Measurements from ENCODE around the gene TDRD7.

TDRD7 gene

DNA sequence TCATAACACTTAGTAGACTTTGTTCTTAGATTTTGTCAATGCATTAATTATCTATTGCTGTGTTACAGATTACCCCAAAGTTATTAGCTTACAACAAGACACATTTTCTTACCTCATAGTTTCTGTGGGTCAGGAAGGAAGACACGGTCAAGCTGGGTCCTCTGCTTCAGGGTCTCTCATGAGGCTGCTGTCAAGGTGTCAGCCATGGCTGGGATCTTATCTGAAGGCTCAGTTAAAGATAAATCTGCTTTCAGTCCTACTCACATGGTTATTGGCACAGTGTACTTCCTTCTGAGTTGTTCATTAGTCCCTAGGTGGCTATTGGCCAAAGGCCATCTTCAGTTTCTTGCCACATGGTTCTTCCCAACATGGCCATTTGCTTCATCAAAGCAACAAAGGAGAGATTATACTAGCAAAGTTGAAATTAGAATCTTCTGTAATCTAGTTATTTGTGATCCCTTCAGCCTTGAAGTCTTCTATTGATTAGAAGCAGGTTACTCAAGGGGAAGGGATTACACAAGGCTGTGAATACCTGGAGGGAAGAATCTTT, 25.2 kb downstream of the TDRD7 start:
- Histone ChIP-seq H3K14ac (ENCODE audit: low read length) (no peak overlapping the region), H2AK5ac (ENCODE audit: low read length) (no peak overlapping the region), H2BK5ac (ENCODE audit: low read depth, low read length, poor library complexity) (no peak overlapping the region), H2AFZ (ENCODE audit: insufficient read depth, low read length, poor library complexity) (no peak overlapping the region), H4K12ac (ENCODE audit: low read depth, low read length) (no peak overlapping the region), H3K36me3 (ENCODE audit: control insufficient read depth in 1 of 2, insufficient read depth in 2 of 2, low read length in 2 of 2) (no peaks in the 10 kb centered on the region), H3K79me1 (ENCODE audit: low read length) (no peaks in the 10 kb centered on the region), H2BK12ac (ENCODE audit: low read length) (no peak overlapping the region), H3K4me2 (ENCODE audit: low read length) (no peak overlapping the region), H3K4me3 (ENCODE audit: low read depth, low read length) (no peak overlapping the region), H3K4me1 (ENCODE audit: control insufficient read depth in 1 of 2, insufficient read depth in 2 of 2, low read length in 2 of 2) (no peaks in the 10 kb centered on the region), H4K8ac (ENCODE audit: low read depth, low read length) (no peak overlapping the region), H2BK120ac (ENCODE audit: insufficient read depth, low read length, poor library complexity) (no peak overlapping the region), H3K9ac (ENCODE audit: low read length) (no peak overlapping the region), H3K23ac (ENCODE audit: low read length) (no peak overlapping the region), H4K91ac (ENCODE audit: low read depth, low read length) (no peak overlapping the region), H3K4ac (ENCODE audit: low read depth, low read length) (no peak overlapping the region), H3K27ac (ENCODE audit: low read depth, low read length) (no peak overlapping the region), H3K18ac (ENCODE audit: low read length) (no peak overlapping the region), H3K79me2 (ENCODE audit: control insufficient read depth, insufficient read depth, low read length, poor library complexity) (no peaks in the 10 kb centered on the region), H3K27me3 (ENCODE audit: insufficient read depth, low read length) (no peaks in the 10 kb centered on the region), H3K9me3 (ENCODE audit: insufficient read depth, low read depth, low read length) (no peaks in the 10 kb centered on the region)
- WGBS (ENCODE audit: extremely low coverage, insufficient coverage, insufficient read length): no CpG with 5 or more reads among the region's 1 CpG
- DNase-seq: no peak

DNA sequence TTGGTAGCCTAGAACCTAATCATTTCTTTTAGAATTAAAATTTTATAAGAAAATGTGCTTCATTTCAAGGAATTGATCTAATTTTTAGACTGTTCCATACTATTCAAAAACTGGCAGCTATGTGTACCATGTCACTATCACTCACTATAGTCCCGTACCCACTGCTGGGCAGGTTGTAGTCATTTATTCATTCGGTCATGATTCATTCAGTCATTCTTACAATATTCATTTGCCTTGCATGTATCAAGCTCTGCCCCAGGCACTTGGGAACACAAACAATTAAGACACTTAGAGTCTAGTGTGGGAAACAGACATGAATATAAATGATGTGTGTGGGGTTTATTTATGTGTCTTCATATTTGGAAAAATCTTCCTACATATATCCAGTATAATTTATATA, 26.4 kb downstream of the TDRD7 start:
- WGBS (ENCODE audit: extremely low coverage, insufficient coverage, insufficient read length): no CpG with 5 or more reads among the region's 2 CpGs

DNA sequence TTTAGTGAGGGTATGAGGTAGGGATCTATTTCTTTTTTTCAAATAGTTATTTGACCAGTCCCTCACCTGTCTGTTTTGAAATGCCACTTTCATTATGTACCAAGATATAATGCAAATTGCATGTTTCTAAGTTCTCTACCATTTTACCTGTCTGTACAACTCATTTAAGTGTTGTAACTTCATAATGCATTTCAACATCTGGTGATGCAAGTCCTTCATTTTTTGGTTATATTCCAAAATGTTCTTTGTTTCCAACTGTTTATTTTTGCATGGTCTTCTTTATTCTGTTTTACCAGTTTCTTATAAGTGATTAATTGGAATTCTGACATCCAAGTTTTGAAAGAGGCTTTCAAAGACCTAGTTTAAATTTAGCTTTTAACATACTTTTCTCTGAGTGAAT, 26.8 kb downstream of the TDRD7 start:
- no peak overlapping the region for H3K18ac ChIP-seq (ENCODE audit: low read length)
- H3K4me3 ChIP-seq (ENCODE audit: low read depth, low read length): no peak overlapping the region
- no peak overlapping the region for H2AK5ac ChIP-seq (ENCODE audit: low read length)
- no peak overlapping the region for H3K4me2 ChIP-seq (ENCODE audit: low read length)
- H2BK120ac ChIP-seq (ENCODE audit: insufficient read depth, low read length, poor library complexity): no peak overlapping the region
- no peak overlapping the region for H4K8ac ChIP-seq (ENCODE audit: low read depth, low read length)
- no peak overlapping the region for H3K9ac ChIP-seq (ENCODE audit: low read length)
- no peak for DNase-seq
- H4K12ac ChIP-seq (ENCODE audit: low read depth, low read length): no peak overlapping the region
- no peak overlapping the region for H2AFZ ChIP-seq (ENCODE audit: insufficient read depth, low read length, poor library complexity)
- H3K36me3 ChIP-seq (ENCODE audit: control insufficient read depth in 1 of 2, insufficient read depth in 2 of 2, low read length in 2 of 2): no peaks in the 10 kb centered on the region
- H3K27me3 ChIP-seq (ENCODE audit: insufficient read depth, low read length): no peaks in the 10 kb centered on the region
- H3K27ac ChIP-seq (ENCODE audit: low read depth, low read length): no peak overlapping the region
- H3K79me1 ChIP-seq (ENCODE audit: low read length): no peaks in the 10 kb centered on the region
- H2BK12ac ChIP-seq (ENCODE audit: low read length): no peak overlapping the region
- H3K9me3 ChIP-seq (ENCODE audit: insufficient read depth, low read depth, low read length): no peaks in the 10 kb centered on the region
- H4K91ac ChIP-seq (ENCODE audit: low read depth, low read length): no peak overlapping the region
- H3K14ac ChIP-seq (ENCODE audit: low read length): no peak overlapping the region
- H2BK5ac ChIP-seq (ENCODE audit: low read depth, low read length, poor library complexity): no peak overlapping the region
- H3K23ac ChIP-seq (ENCODE audit: low read length): no peak overlapping the region
- H3K79me2 ChIP-seq (ENCODE audit: control insufficient read depth, insufficient read depth, low read length, poor library complexity): no peaks in the 10 kb centered on the region
- no peak overlapping the region for H3K4ac ChIP-seq (ENCODE audit: low read depth, low read length)
- H3K4me1 ChIP-seq (ENCODE audit: control insufficient read depth in 1 of 2, insufficient read depth in 2 of 2, low read length in 2 of 2): no peaks in the 10 kb centered on the region

More for the DNA sequence above, 26.4 kb downstream of the TDRD7 start:
- H3K4me2 ChIP-seq (ENCODE audit: low read length): no peak overlapping the region
- no peaks in the 10 kb centered on the region for H3K4me1 ChIP-seq (ENCODE audit: control insufficient read depth in 1 of 2, insufficient read depth in 2 of 2, low read length in 2 of 2)
- no peak overlapping the region for H2BK12ac ChIP-seq (ENCODE audit: low read length)
- no peak overlapping the region for H4K91ac ChIP-seq (ENCODE audit: low read depth, low read length)
- no peak overlapping the region for H3K4me3 ChIP-seq (ENCODE audit: low read depth, low read length)
- no peaks in the 10 kb centered on the region for H3K36me3 ChIP-seq (ENCODE audit: control insufficient read depth in 1 of 2, insufficient read depth in 2 of 2, low read length in 2 of 2)
- H3K27me3 ChIP-seq (ENCODE audit: insufficient read depth, low read length): no peaks in the 10 kb centered on the region
- no peaks in the 10 kb centered on the region for H3K79me1 ChIP-seq (ENCODE audit: low read length)
- H4K8ac ChIP-seq (ENCODE audit: low read depth, low read length): no peak overlapping the region
- no peak overlapping the region for H2AK5ac ChIP-seq (ENCODE audit: low read length)
- no peaks in the 10 kb centered on the region for H3K9me3 ChIP-seq (ENCODE audit: insufficient read depth, low read depth, low read length)
- H3K4ac ChIP-seq (ENCODE audit: low read depth, low read length): no peak overlapping the region
- no peak overlapping the region for H3K14ac ChIP-seq (ENCODE audit: low read length)
- no peak overlapping the region for H3K23ac ChIP-seq (ENCODE audit: low read length)
- H3K79me2 ChIP-seq (ENCODE audit: control insufficient read depth, insufficient read depth, low read length, poor library complexity): no peaks in the 10 kb centered on the region
- no peak overlapping the region for H3K27ac ChIP-seq (ENCODE audit: low read depth, low read length)
- H3K9ac ChIP-seq (ENCODE audit: low read length): no peak overlapping the region
- DNase-seq: no peak
- H2BK5ac ChIP-seq (ENCODE audit: low read depth, low read length, poor library complexity): no peak overlapping the region
- H2AFZ ChIP-seq (ENCODE audit: insufficient read depth, low read length, poor library complexity): no peak overlapping the region
- H2BK120ac ChIP-seq (ENCODE audit: insufficient read depth, low read length, poor library complexity): no peak overlapping the region
- H3K18ac ChIP-seq (ENCODE audit: low read length): no peak overlapping the region
- H4K12ac ChIP-seq (ENCODE audit: low read depth, low read length): no peak overlapping the region

DNA sequence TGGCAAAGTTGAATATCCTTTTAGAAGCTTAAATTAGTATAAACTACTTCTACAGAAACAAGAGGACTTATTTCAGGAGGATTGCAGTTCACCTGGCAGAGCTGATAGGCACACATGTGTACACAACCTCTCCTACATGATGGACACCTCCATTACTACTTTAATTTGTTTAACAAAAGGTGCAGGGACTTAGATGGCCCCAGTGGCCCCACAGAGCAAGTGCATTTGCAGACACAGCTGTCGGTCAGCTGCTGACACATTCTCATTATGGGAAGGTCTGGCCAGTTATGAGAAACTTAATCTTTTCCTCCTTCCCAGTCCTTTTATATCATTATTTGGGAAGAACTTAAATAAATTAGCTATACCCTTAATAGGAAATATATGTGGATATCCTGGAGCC, 28.3 kb downstream of the TDRD7 start:
- Histone ChIP-seq H4K8ac (ENCODE audit: low read depth, low read length) (no peak overlapping the region), H2AFZ (ENCODE audit: insufficient read depth, low read length, poor library complexity) (no peak overlapping the region), H3K27ac (ENCODE audit: low read depth, low read length) (no peak overlapping the region), H3K9ac (ENCODE audit: low read length) (no peak overlapping the region), H3K4ac (ENCODE audit: low read depth, low read length) (no peak overlapping the region), H3K27me3 (ENCODE audit: insufficient read depth, low read length) (no peaks in the 10 kb centered on the region), H2BK5ac (ENCODE audit: low read depth, low read length, poor library complexity) (no peak overlapping the region), H3K36me3 (ENCODE audit: control insufficient read depth in 1 of 2, insufficient read depth in 2 of 2, low read length in 2 of 2) (no peaks in the 10 kb centered on the region), H3K14ac (ENCODE audit: low read length) (no peak overlapping the region), H2AK5ac (ENCODE audit: low read length) (no peak overlapping the region), H3K79me2 (ENCODE audit: control insufficient read depth, insufficient read depth, low read length, poor library complexity) (no peaks in the 10 kb centered on the region), H3K79me1 (ENCODE audit: low read length) (no peaks in the 10 kb centered on the region), H3K4me1 (ENCODE audit: control insufficient read depth in 1 of 2, insufficient read depth in 2 of 2, low read length in 2 of 2) (no peaks in the 10 kb centered on the region), H3K18ac (ENCODE audit: low read length) (no peak overlapping the region), H4K12ac (ENCODE audit: low read depth, low read length) (no peak overlapping the region), H3K4me2 (ENCODE audit: low read length) (no peak overlapping the region), H2BK120ac (ENCODE audit: insufficient read depth, low read length, poor library complexity) (no peak overlapping the region), H3K4me3 (ENCODE audit: low read depth, low read length) (no peak overlapping the region), H4K91ac (ENCODE audit: low read depth, low read length) (no peak overlapping the region), H3K9me3 (ENCODE audit: insufficient read depth, low read depth, low read length) (no peaks in the 10 kb centered on the region), H2BK12ac (ENCODE audit: low read length) (no peak overlapping the region), H3K23ac (ENCODE audit: low read length) (no peak overlapping the region)
- DNase-seq: no peak
- no CpG with 5 or more reads among the region's 1 CpG for WGBS (ENCODE audit: extremely low coverage, insufficient coverage, insufficient read length)

Measured in trophoblast cell (in vitro differentiated cells and primary cell).